NCI-H1092 (cell line): ENCODE data around the gene KLK6.

Experiments used
- DNase-seq: peaks from one replicate; lab custom pipeline; 2025; lab: John Stamatoyannopoulos, UW

Gene KLK6

GRCh38 chr19:50969413-50969760 is at the start of gene KLK6:
Gene KLK6 (minus strand): TSS chr19:50969591. CDS start chr19:50968104, 1,487 bp downstream.
- DNase-seq: no peak

- DNase-seq: no peak
Measured at GRCh38 chr19:51018745-51019543, 49.6 kb upstream of the KLK6 start.

GRCh38 chr19:51016798-51017683 is 47.6 kb upstream of the KLK6 start:
- DNase-seq: peak; percentile 26

- DNase-seq: no peak
Measured at GRCh38 chr19:51015691-51016267, 46.4 kb upstream of the KLK6 start.

- no peak for DNase-seq
Measured at GRCh38 chr19:51014242-51014641, 44.9 kb upstream of the KLK6 start.

GRCh38 chr19:51012661-51013190 is 43.3 kb upstream of the KLK6 start:
- no peak for DNase-seq

GRCh38 chr19:51010066-51010795 is 40.8 kb upstream of the KLK6 start:
- DNase-seq: no peak

GRCh38 chr19:51009061-51009891 is 39.9 kb upstream of the KLK6 start:
- no peak for DNase-seq

- DNase-seq: no peak
Measured at GRCh38 chr19:51007488-51007887, 38.1 kb upstream of the KLK6 start.

- no peak for DNase-seq
Measured at GRCh38 chr19:51006406-51006805, 37.0 kb upstream of the KLK6 start.

- DNase-seq: no peak
Measured at GRCh38 chr19:51005248-51005647, 35.9 kb upstream of the KLK6 start.

GRCh38 chr19:51003316-51003715 is 33.9 kb upstream of the KLK6 start:
- no peak for DNase-seq

- DNase-seq: no peak
Measured at GRCh38 chr19:51002542-51003311, 33.3 kb upstream of the KLK6 start.

GRCh38 chr19:51002089-51002532 is 32.7 kb upstream of the KLK6 start:
- no peak for DNase-seq

- DNase-seq: no peak
Measured at GRCh38 chr19:51001515-51001914, 32.1 kb upstream of the KLK6 start, which contains the start of gene KLK8. Gene KLK8 (minus strand): TSS chr19:51001604. CDS start chr19:51001167, 437 bp downstream.

GRCh38 chr19:51000981-51001380 is 31.6 kb upstream of the KLK6 start:
- no peak for DNase-seq

GRCh38 chr19:51000426-51000825 is 31.0 kb upstream of the KLK6 start:
- DNase-seq: no peak

- DNase-seq: no peak
Measured at GRCh38 chr19:50998686-50999085, 29.3 kb upstream of the KLK6 start.

- no peak for DNase-seq
Measured at GRCh38 chr19:50998061-50998460, 28.7 kb upstream of the KLK6 start.

GRCh38 chr19:50994129-50994528 is 24.7 kb upstream of the KLK6 start:
- no peak for DNase-seq
